ENCODE data around the gene TMEM253. TPM values are rescaled to one million over a fixed set of nuclear protein-coding genes. Genes with fewer than 3 reads are reported as not detected.

TMEM253 gene
- total RNA-seq, 1 donor, result not detected

GRCh38 chr14:21113369-21113768, 12.5 kb downstream of the TMEM253 start:
- no peaks in the 10 kb centered on the region for H3K9me3 ChIP-seq (ENCODE audit: low read depth, low read length)
- H3K4me2 ChIP-seq (ENCODE audit: insufficient read depth, low read length), result no peak overlapping the region
- H4K20me1 ChIP-seq (ENCODE audit: insufficient read depth, low read length), result no peaks in the 10 kb centered on the region
- no peaks in the 10 kb centered on the region for H3K4me1 ChIP-seq (ENCODE audit: insufficient read depth, low read length)
- H3K27me3 ChIP-seq (ENCODE audit: insufficient read depth, low read length), result no peaks in the 10 kb centered on the region
- H3K27ac ChIP-seq (ENCODE audit: low read depth, low read length), result no peak overlapping the region
- TF ChIP-seq, protein P1, sequence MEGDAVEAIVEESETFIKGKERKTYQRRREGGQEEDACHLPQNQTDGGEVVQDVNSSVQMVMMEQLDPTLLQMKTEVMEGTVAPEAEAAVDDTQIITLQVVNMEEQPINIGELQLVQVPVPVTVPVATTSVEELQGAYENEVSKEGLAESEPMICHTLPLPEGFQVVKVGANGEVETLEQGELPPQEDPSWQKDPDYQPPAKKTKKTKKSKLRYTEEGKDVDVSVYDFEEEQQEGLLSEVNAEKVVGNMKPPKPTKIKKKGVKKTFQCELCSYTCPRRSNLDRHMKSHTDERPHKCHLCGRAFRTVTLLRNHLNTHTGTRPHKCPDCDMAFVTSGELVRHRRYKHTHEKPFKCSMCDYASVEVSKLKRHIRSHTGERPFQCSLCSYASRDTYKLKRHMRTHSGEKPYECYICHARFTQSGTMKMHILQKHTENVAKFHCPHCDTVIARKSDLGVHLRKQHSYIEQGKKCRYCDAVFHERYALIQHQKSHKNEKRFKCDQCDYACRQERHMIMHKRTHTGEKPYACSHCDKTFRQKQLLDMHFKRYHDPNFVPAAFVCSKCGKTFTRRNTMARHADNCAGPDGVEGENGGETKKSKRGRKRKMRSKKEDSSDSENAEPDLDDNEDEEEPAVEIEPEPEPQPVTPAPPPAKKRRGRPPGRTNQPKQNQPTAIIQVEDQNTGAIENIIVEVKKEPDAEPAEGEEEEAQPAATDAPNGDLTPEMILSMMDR (IDR thresholded peaks at IDR 0.05; ENCODE audit: extremely low read depth, low read depth, low read length), result no peak
- no peak for DNase-seq (ENCODE audit: insufficient read length, low spot score, missing footprints)
- H3K36me3 ChIP-seq (ENCODE audit: insufficient read depth, low read length), result no peaks in the 10 kb centered on the region
- no peak overlapping the region for H2AFZ ChIP-seq (ENCODE audit: low read length)
- no peak overlapping the region for H3K4me3 ChIP-seq (ENCODE audit: insufficient read depth, low read length)
- no peaks in the 10 kb centered on the region for H3K79me2 ChIP-seq (ENCODE audit: insufficient read depth, low read length)

DNA sequence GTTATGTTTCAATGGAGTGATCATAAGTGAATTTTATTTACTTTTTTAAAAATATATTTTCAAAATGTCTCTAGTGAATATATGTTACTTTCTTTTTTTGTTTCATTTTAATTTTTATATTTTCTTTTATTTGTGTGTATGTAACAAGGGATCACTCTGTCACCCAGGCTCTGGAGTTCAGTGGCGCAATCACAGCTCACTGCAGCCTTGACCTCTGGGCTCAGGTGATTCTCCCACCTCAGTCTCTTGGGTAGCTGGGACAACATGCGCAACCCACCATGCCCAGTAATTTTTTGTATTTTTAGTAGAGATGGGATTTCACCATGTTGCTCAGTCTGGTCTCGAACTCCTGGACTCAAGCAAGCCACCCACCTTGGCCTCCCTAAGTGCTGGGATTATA, 18.1 kb downstream of the TMEM253 start:
- no peak for DNase-seq (ENCODE audit: insufficient read length, low spot score, missing footprints)
- no peak overlapping the region for H3K4me3 ChIP-seq (ENCODE audit: insufficient read depth, low read length)
- H3K4me1 ChIP-seq (ENCODE audit: insufficient read depth, low read length), result no peaks in the 10 kb centered on the region
- no peak overlapping the region for H3K27ac ChIP-seq (ENCODE audit: low read depth, low read length)
- no peak overlapping the region for H3K4me2 ChIP-seq (ENCODE audit: insufficient read depth, low read length)
- peaks cover 9% of the 10 kb centered on the region for H3K27me3 ChIP-seq (ENCODE audit: insufficient read depth, low read length)
- no peaks in the 10 kb centered on the region for H3K36me3 ChIP-seq (ENCODE audit: insufficient read depth, low read length)
- TF ChIP-seq, protein P1 (IDR thresholded peaks at IDR 0.05; ENCODE audit: extremely low read depth, low read depth, low read length), result no peak
- no peaks in the 10 kb centered on the region for H3K9me3 ChIP-seq (ENCODE audit: low read depth, low read length)
- H3K79me2 ChIP-seq (ENCODE audit: insufficient read depth, low read length), result no peaks in the 10 kb centered on the region
- H4K20me1 ChIP-seq (ENCODE audit: insufficient read depth, low read length), result no peaks in the 10 kb centered on the region
- no peak overlapping the region for H2AFZ ChIP-seq (ENCODE audit: low read length)

GRCh38 chr14:21120686-21121085, 19.8 kb downstream of the TMEM253 start:
- Histone ChIP-seq H3K4me3 (ENCODE audit: insufficient read depth, low read length) (no peak overlapping the region), H3K36me3 (ENCODE audit: insufficient read depth, low read length) (no peaks in the 10 kb centered on the region), H3K4me2 (ENCODE audit: insufficient read depth, low read length) (no peak overlapping the region), H4K20me1 (ENCODE audit: insufficient read depth, low read length) (no peaks in the 10 kb centered on the region), H3K4me1 (ENCODE audit: insufficient read depth, low read length) (no peaks in the 10 kb centered on the region), H3K9me3 (ENCODE audit: low read depth, low read length) (no peaks in the 10 kb centered on the region), H3K79me2 (ENCODE audit: insufficient read depth, low read length) (no peaks in the 10 kb centered on the region), H3K27me3 (ENCODE audit: insufficient read depth, low read length) (peaks cover 9% of the 10 kb centered on the region), H2AFZ (ENCODE audit: low read length) (no peak overlapping the region), H3K27ac (ENCODE audit: low read depth, low read length) (no peak overlapping the region)
- TF ChIP-seq, protein P1 (IDR thresholded peaks at IDR 0.05; ENCODE audit: extremely low read depth, low read depth, low read length), result no peak
- DNase-seq (ENCODE audit: insufficient read length, low spot score, missing footprints), result no peak

DNA sequence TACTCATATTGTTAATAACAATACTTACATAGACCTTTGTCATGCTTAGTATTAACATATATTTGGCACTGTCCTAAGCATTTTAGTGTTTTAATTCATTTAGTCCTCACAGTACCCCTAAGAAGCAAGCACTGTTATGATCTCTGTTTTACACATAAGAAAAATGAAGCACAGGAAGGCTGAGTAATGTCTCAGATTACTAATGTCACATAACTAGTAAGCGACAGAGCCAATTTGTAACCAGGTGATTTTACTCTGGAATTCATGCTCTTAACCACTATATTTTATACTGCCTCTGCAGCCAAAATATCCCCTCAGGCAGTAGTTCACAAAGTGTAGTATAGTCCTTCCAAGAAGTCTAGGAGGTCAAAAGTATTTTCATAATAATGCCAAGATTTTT, 20.3 kb downstream of the TMEM253 start:
- TF ChIP-seq, protein P1 (IDR thresholded peaks at IDR 0.05; ENCODE audit: extremely low read depth, low read depth, low read length), result no peak
- H3K9me3 ChIP-seq (ENCODE audit: low read depth, low read length), result no peaks in the 10 kb centered on the region

More for the DNA sequence above, 20.3 kb downstream of the TMEM253 start:
- H3K4me1 ChIP-seq (ENCODE audit: insufficient read depth, low read length), result no peaks in the 10 kb centered on the region
- no peak overlapping the region for H2AFZ ChIP-seq (ENCODE audit: low read length)
- H3K27ac ChIP-seq (ENCODE audit: low read depth, low read length), result no peak overlapping the region
- no peaks in the 10 kb centered on the region for H3K79me2 ChIP-seq (ENCODE audit: insufficient read depth, low read length)
- H3K4me2 ChIP-seq (ENCODE audit: insufficient read depth, low read length), result no peak overlapping the region
- peaks cover 9% of the 10 kb centered on the region for H3K27me3 ChIP-seq (ENCODE audit: insufficient read depth, low read length)
- H3K4me3 ChIP-seq (ENCODE audit: insufficient read depth, low read length), result no peak overlapping the region
- H3K36me3 ChIP-seq (ENCODE audit: insufficient read depth, low read length), result no peaks in the 10 kb centered on the region
- H4K20me1 ChIP-seq (ENCODE audit: insufficient read depth, low read length), result no peaks in the 10 kb centered on the region
- DNase-seq (ENCODE audit: insufficient read length, low spot score, missing footprints), result no peak
